PC-9 (cell line): ENCODE results near the gene LRRC71. TPM values are rescaled to one million over a fixed set of nuclear protein-coding genes. Genes with fewer than 3 reads are reported as not detected.

ENCODE experiments used
- BruUV-seq: library from RNA; stranded (reverse); fragments of 400-500 nt; replicated peaks from 2 replicates; lab custom pipeline; 2021; lab: Mats Ljungman, UMichigan
- CTCF ChIA-PET: fragments of 300-600 bp; sonication (Branson Sonifier 250); formaldehyde crosslinking; loops from one replicate; lab custom pipeline; 2022; ENCODE audit warnings: antibody characterized with exemption; lab: Charles Lee
- POLR2A ChIA-PET: fragments of 300-600 bp; sonication (Branson Sonifier 250); formaldehyde crosslinking; loops from one replicate; lab custom pipeline; 2022; ENCODE audit warnings: antibody characterized with exemption; ENCODE audit not compliant: unreplicated experiment; lab: Charles Lee
- DNase-seq, 2 experiments: peaks; one replicate each; pipeline versions ENCODE4 v3.0.0 to v3.0.0-alpha.2; 2015 to 2022; ENCODE audit warnings: mixed read lengths in 1 of 2
- H2AFZ ChIP-seq: fragments of 200-600 bp; sonication (generic); 2 replicates; pipeline ENCODE4 v1.8.1; 2017; ENCODE audit warnings: antibody characterized with exemption
- H3F3A ChIP-seq: fragments of 200-600 bp; sonication (generic); 2 replicates; pipeline ENCODE4 v1.8.1; 2017; ENCODE audit warnings: antibody characterized with exemption, mild to moderate bottlenecking, low read depth; ENCODE audit not compliant: insufficient read depth
- H3K27ac ChIP-seq: fragments of 200-600 bp; sonication (generic); 2 replicates; pipeline ENCODE4 v1.6.1; 2016; ENCODE audit warnings: mixed run types
- H3K27me3 ChIP-seq: fragments of 200-600 bp; sonication (generic); 2 replicates; pipeline ENCODE4 v1.6.1; 2016; ENCODE audit warnings: low read depth, mixed run types; ENCODE audit not compliant: insufficient read depth
- H3K36me3 ChIP-seq: fragments of 200-600 bp; sonication (generic); 2 replicates; pipeline ENCODE4 v1.6.1; 2016; ENCODE audit warnings: low read depth, mixed run types
- H3K4me1 ChIP-seq: fragments of 200-600 bp; sonication (generic); replicated peaks from 2 replicates; pipeline ENCODE4 v1.6.1; 2016; ENCODE audit warnings: mixed run types; ENCODE audit not compliant: insufficient read depth
- H3K4me2 ChIP-seq: fragments of 200-600 bp; sonication (generic); 2 replicates; pipeline ENCODE4 v1.6.1; 2017; ENCODE audit warnings: mixed run types
- H3K4me3 ChIP-seq: fragments of 200-600 bp; sonication (generic); 2 replicates; pipeline ENCODE4 v1.6.1; 2016; ENCODE audit warnings: mixed run types
- H3K79me2 ChIP-seq: fragments of 200-600 bp; sonication (generic); 2 replicates; pipeline ENCODE4 v1.6.1; 2017; ENCODE audit warnings: low read depth, mixed run types
- H3K9me2 ChIP-seq: fragments of 200-600 bp; sonication (generic); 2 replicates; pipeline ENCODE4 v1.8.1; 2017; ENCODE audit warnings: mild to moderate bottlenecking; ENCODE audit not compliant: insufficient read depth
- H3K9me3 ChIP-seq: fragments of 200-600 bp; sonication (generic); 2 replicates; pipeline ENCODE4 v1.8.1; 2016; ENCODE audit warnings: low read depth; ENCODE audit not compliant: insufficient read depth
- H4K20me1 ChIP-seq: fragments of 200-600 bp; sonication (generic); 2 replicates; pipeline ENCODE4 v1.8.1; 2017; ENCODE audit not compliant: insufficient read depth
- CTCF ChIP-seq: fragments of 200-600 bp; sonication (generic); conservative IDR thresholded peaks from 2 replicates; pipeline ENCODE4 v1.6.1; 2017; ENCODE audit warnings: mixed run types, antibody characterized with exemption, mild to moderate bottlenecking, moderate library complexity
- EZH2 ChIP-seq: fragments of 200-600 bp; sonication (generic); IDR thresholded peaks from 2 replicates; pipeline ENCODE4 v1.8.0; 2017; ENCODE audit warnings: antibody characterized with exemption, low read depth
- intact Hi-C: fragments of 100-400 bp; cut with micrococcal nuclease; formaldehyde crosslinking; loops from one replicate; pipeline ENCODE4 v1.10.0; 2022; ENCODE audit not compliant: unreplicated experiment
- total RNA-seq: library from RNA; stranded (reverse); gene quantifications from 2 replicates; pipeline ENCODE4 v1.2.3, GENCODE V29; 2021

LRRC71 gene
- total RNA-seq, 1 experiment from 2014 or later = not detected

- Histone ChIP-seq H3K36me3 (no peaks in the 10 kb centered on the region), H3K9me2 (no peaks in the 10 kb centered on the region), H3K4me1 (peaks cover 39% of the 10 kb centered on the region), H4K20me1 (no peaks in the 10 kb centered on the region), H3K27ac (peak overlapping the region; percentile 92; the same call in 1 of the 2 replicates), H3K79me2 (no peaks in the 10 kb centered on the region), H3K4me3 (no peak overlapping the region), H3K27me3 (peaks cover 8% of the 10 kb centered on the region; the same call in 1 of the 2 replicates), H3K9me3 (no peaks in the 10 kb centered on the region), H2AFZ (no peak overlapping the region), H3K4me2 (peak overlapping the region; percentile 77), H3F3A (peaks cover 28% of the 10 kb centered on the region)
- intact Hi-C loops = loop anchor here (10.0 kb wide), 1 partner anchor 179 kb away; no protein-coding TSS in a partner anchor
- DNase-seq = no peak
- ChIA-PET CTCF (interaction anchor here (0.6 to 0.9 kb wide), 2 partner anchors 32 to 37 kb away, joined by 3 to 7 read pairs; partner anchors contain the start of gene INSRR), POLR2A (interaction anchor here (0.6 to 1.0 kb wide), 2 partner anchors 167 to 201 kb away, joined by 3 to 5 read pairs; partner anchors contain the start of genes ISG20L2 and METTL25B)
- BruUV-seq = no TSS peak
- TF ChIP-seq EZH2 = no peak
- TF ChIP-seq CTCF = no peak
These were observed 24.5 kb upstream of the LRRC71 start for GRCh38 chr1:156895927-156896326.

GRCh38 chr1:156896490-156897033 lies 23.9 kb upstream of the LRRC71 start:
- no peaks in the 10 kb centered on the region for H3K9me3 ChIP-seq
- H3K36me3 ChIP-seq = no peaks in the 10 kb centered on the region
- H3K79me2 ChIP-seq = no peaks in the 10 kb centered on the region
- TF ChIP-seq CTCF (no peak), EZH2 (no peak)
- no peaks in the 10 kb centered on the region for H3K9me2 ChIP-seq
- H2AFZ ChIP-seq = no peak overlapping the region
- ChIA-PET CTCF (interaction anchor here (0.6 to 0.9 kb wide), 2 partner anchors 31 to 38 kb away, joined by 3 read pairs; partner anchors contain the start of gene INSRR), POLR2A (interaction anchor here (0.7 to 1.0 kb wide), 3 partner anchors 12 to 236 kb away, joined by 3 to 8 read pairs (median 4); partner anchors contain the start of genes ISG20L2 and METTL25B)
- H3K4me3 ChIP-seq = peak overlapping the region; percentile 37; the same call in 1 of the 2 replicates
- BruUV-seq = no TSS peak
- peaks cover 39% of the 10 kb centered on the region for H3K4me1 ChIP-seq
- H3K27ac ChIP-seq = peak overlapping the region; percentile 92
- H3F3A ChIP-seq = peaks cover 24% of the 10 kb centered on the region
- intact Hi-C loops = loop anchor here (10.0 kb wide), 1 partner anchor 178 kb away; no protein-coding TSS in a partner anchor
- peak overlapping the region; percentile 77 for H3K4me2 ChIP-seq
- no peaks in the 10 kb centered on the region for H4K20me1 ChIP-seq
- peaks cover 2% of the 10 kb centered on the region; the same call in 1 of the 2 replicates for H3K27me3 ChIP-seq
- peak; percentile 90 to 91 for DNase-seq

GRCh38 chr1:156897078-156897825 lies 23.2 kb upstream of the LRRC71 start:
- H3F3A ChIP-seq = peaks cover 23% of the 10 kb centered on the region
- ChIA-PET POLR2A (interaction anchor here (0.7 to 1.0 kb wide), 3 partner anchors 169 to 236 kb away, joined by 3 to 10 read pairs (median 8); partner anchors contain the start of genes ISG20L2 and METTL25B), CTCF (interaction anchor here (0.6 to 0.9 kb wide), 2 partner anchors 31 to 38 kb away, joined by 3 read pairs; partner anchors contain the start of gene INSRR)
- H3K4me3 ChIP-seq = peak overlapping the region; percentile 37; the same call in 1 of the 2 replicates
- TSS peak; percentile 81 for BruUV-seq
- H3K27ac ChIP-seq = peak overlapping the region; percentile 92
- H3K27me3 ChIP-seq = no peaks in the 10 kb centered on the region
- H3K4me1 ChIP-seq = peaks cover 39% of the 10 kb centered on the region
- no peak overlapping the region for H2AFZ ChIP-seq
- peak overlapping the region; percentile 77 for H3K4me2 ChIP-seq
- TF ChIP-seq CTCF = no peak
- no peak for TF ChIP-seq EZH2
- H3K79me2 ChIP-seq = no peaks in the 10 kb centered on the region
- intact Hi-C loops = loop anchor here (10.0 kb wide), 1 partner anchor 178 kb away; no protein-coding TSS in a partner anchor
- H3K36me3 ChIP-seq = no peaks in the 10 kb centered on the region
- DNase-seq = peak; percentile 54 to 66
- no peaks in the 10 kb centered on the region for H4K20me1 ChIP-seq
- no peaks in the 10 kb centered on the region for H3K9me2 ChIP-seq
- no peaks in the 10 kb centered on the region for H3K9me3 ChIP-seq
